DOHH2 (cell line): Measurements from ENCODE around the gene SERPINA9.
A peak's percentile ranks its signal among the peaks of the same experiment; 100 is the strongest.

Experiments used
- H3F3A ChIP-seq: fragments of 200-600 bp; sonication (generic), shearing (Covaris generic); 2 replicates; pipeline ENCODE4 v1.6.0; 2016; ENCODE audit warnings: antibody characterized with exemption, mild to moderate bottlenecking; ENCODE audit not compliant: control insufficient read depth, insufficient read depth
- H3K27ac ChIP-seq: fragments of 200-600 bp; sonication (generic); 2 replicates; pipeline ENCODE4 v1.5.1; 2014; ENCODE audit warnings: low read depth, mild to moderate bottlenecking, low read length, moderate library complexity
- H3K27me3 ChIP-seq: fragments of 200-600 bp; sonication (generic); 2 replicates; pipeline ENCODE4 v1.6.1; 2014; ENCODE audit warnings: mild to moderate bottlenecking, low read length, mixed read lengths; ENCODE audit not compliant: control insufficient read depth
- H3K36me3 ChIP-seq: fragments of 200-600 bp; sonication (generic); 2 replicates; pipeline ENCODE4 v1.6.1; 2014; ENCODE audit warnings: mild to moderate bottlenecking, low read length, moderate library complexity, mixed read lengths; ENCODE audit not compliant: control insufficient read depth
- H3K4me1 ChIP-seq: fragments of 200-600 bp; sonication (generic); 2 replicates; pipeline ENCODE4 v1.6.1; 2014; ENCODE audit warnings: mild to moderate bottlenecking, low read length, mixed read lengths; ENCODE audit not compliant: control insufficient read depth
- H3K4me2 ChIP-seq: fragments of 200-600 bp; sonication (generic); 2 replicates; pipeline ENCODE4 v1.6.0; 2014; ENCODE audit warnings: mild to moderate bottlenecking, low read length, moderate library complexity
- H3K4me3 ChIP-seq: fragments of 200-600 bp; sonication (generic); 2 replicates; pipeline ENCODE4 v1.5.1; 2014; ENCODE audit warnings: mild to moderate bottlenecking, low read length, mixed read lengths
- H3K79me2 ChIP-seq: fragments of 200-600 bp; sonication (generic); 2 replicates; pipeline ENCODE4 v1.6.1; 2014; ENCODE audit warnings: mild to moderate bottlenecking, low read length, mixed read lengths; ENCODE audit not compliant: control insufficient read depth
- H3K9me2 ChIP-seq: fragments of 200-600 bp; sonication (generic); replicated peaks from 2 replicates; pipeline ENCODE4 v1.6.1; 2014; ENCODE audit warnings: mild to moderate bottlenecking, low read length, mixed read lengths; ENCODE audit not compliant: control insufficient read depth
- H3K9me3 ChIP-seq: fragments of 200-600 bp; sonication (generic); 2 replicates; pipeline ENCODE4 v1.6.1; 2014; ENCODE audit warnings: antibody characterized with exemption, low read length, mixed read lengths; ENCODE audit not compliant: control insufficient read depth, insufficient read depth
- H4K20me1 ChIP-seq: fragments of 200-600 bp; sonication (generic); 2 replicates; pipeline ENCODE4 v1.6.0; 2014; ENCODE audit warnings: low read depth, mild to moderate bottlenecking, antibody characterized with exemption, low read length, moderate library complexity; ENCODE audit not compliant: control insufficient read depth, insufficient read depth
- EZH2phosphoT487 ChIP-seq: fragments of 200-600 bp; sonication (generic); IDR thresholded peaks from 2 replicates; pipeline ENCODE4 v1.6.1; 2017; ENCODE audit warnings: borderline replicate concordance, mild to moderate bottlenecking, antibody characterized with exemption, low read length, moderate library complexity, mixed read lengths
- TF ChIP-seq, protein P1 (sequence below): fragments of 200-600 bp; sonication (generic); IDR thresholded peaks from one replicate; pipeline ENCODE4 v1.5.1; 2014; ENCODE audit warnings: antibody characterized with exemption, mild to moderate bottlenecking, low read depth, low read length; ENCODE audit not compliant: poor library complexity, severe bottlenecking

Gene SERPINA9

DNA sequence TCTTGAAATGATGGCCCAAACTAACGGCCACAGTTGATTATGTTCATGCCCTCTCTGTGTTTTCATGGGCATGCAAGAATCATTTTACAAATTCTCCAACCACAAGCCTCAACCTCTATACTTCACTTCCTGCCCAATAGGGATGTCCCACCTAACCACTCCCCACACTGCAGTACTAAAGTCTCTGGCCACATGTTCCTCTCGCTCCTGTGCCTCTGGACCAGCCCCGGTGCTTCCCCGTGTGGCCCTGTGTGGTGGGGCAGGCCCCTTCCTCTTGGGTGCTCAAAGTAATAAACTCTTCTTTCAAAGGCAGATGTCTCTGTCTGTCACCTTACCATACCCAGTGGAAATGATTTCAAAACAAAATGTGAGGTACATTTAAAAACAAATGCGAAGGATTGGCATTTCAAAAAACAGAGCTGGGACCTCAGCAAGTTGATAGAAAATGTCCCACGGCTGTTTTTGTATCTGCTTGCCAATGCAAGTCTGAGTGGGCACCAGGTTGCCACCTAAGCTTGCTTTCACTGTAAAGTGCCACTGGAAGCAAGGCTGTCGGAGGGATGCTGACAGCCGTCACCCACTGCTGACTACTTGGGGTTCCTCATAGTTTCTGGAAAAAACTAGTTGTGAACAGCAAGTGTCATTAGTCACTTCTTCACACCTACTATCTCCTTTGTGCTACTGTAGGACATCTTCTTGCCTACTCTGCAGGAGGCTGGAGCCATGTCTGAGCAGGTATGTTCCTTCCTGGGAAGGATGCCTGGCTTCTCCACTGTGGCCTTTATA lies 15.2 kb downstream of the SERPINA9 start:
- Histone ChIP-seq H3K9me2 (no peaks in the 10 kb centered on the region), H4K20me1 (no peaks in the 10 kb centered on the region), H3K4me3 (0 out of 2 replicates have a peak overlapping the region, but pooled peaks have one; percentile 1), H3K4me1 (peaks cover 61% of the 10 kb centered on the region), H3K4me2 (peak overlapping the region; percentile 29), H3K79me2 (no peaks in the 10 kb centered on the region), H3F3A (peaks cover 7% of the 10 kb centered on the region), H3K9me3 (peaks cover 14% of the 10 kb centered on the region; the same call in 1 of the 2 replicates), H3K27ac (peak overlapping the region; percentile 2; the same call in 1 of the 2 replicates), H3K27me3 (no peaks in the 10 kb centered on the region), H3K36me3 (peaks cover 40% of the 10 kb centered on the region)
- TF ChIP-seq EZH2phosphoT487, result no peak
- TF ChIP-seq, protein P1, sequence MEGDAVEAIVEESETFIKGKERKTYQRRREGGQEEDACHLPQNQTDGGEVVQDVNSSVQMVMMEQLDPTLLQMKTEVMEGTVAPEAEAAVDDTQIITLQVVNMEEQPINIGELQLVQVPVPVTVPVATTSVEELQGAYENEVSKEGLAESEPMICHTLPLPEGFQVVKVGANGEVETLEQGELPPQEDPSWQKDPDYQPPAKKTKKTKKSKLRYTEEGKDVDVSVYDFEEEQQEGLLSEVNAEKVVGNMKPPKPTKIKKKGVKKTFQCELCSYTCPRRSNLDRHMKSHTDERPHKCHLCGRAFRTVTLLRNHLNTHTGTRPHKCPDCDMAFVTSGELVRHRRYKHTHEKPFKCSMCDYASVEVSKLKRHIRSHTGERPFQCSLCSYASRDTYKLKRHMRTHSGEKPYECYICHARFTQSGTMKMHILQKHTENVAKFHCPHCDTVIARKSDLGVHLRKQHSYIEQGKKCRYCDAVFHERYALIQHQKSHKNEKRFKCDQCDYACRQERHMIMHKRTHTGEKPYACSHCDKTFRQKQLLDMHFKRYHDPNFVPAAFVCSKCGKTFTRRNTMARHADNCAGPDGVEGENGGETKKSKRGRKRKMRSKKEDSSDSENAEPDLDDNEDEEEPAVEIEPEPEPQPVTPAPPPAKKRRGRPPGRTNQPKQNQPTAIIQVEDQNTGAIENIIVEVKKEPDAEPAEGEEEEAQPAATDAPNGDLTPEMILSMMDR, result peak; percentile 13

DNA sequence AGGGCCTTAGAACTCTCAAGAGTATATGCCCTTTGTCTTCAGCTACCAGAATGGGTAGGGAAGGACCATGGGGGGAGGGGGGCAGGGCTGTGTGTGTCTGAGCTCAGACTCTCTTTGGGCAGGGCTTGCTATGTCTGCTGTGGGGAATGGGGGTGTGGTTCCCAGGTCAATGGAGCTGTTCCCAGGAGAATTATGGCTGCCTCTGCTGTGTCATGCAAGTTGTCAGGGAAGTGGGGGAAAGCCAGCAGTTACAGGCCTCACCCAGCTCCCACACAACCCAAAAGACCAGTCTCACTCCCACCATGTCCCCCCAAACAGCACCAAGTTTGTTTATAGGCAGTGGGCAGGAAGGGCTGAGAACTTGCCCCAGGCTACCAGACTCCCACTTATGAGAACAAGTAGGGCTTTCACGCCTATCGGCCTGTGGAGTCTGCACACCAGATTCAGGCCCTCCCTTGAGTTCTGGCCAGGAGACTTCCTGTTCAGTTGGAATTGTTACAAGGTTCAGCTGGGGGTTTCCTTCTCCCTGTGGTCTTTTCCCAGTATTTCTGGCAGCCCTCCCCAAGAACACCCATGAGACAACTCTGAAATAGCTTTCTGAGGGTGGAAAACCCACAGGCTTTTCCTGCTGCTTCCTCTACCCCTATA lies 17.3 kb downstream of the SERPINA9 start:
- H3K9me3 ChIP-seq, result peaks cover 17% of the 10 kb centered on the region; the same call in 1 of the 2 replicates
- TF ChIP-seq EZH2phosphoT487, result no peak
- TF ChIP-seq, protein P1, result no peak

DNA sequence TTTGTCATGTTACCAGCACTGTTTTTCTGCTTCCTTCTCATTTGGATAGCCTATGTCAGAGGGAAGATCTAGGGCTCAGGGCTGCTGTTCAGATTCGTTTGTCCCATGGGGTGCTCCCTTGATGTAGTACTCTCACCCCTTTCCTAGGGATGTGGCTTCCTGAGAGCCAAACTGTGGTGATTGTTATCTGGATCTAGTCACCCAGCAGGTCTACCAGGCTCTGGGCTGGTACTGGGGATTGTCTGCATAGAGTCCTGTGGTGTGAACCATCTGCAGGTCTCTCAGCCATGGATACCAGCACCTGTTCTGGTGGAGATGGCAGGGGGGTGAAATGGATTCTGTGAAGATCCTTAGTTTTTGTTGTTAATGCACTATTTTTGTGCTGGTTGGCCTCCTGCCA lies 17.9 kb downstream of the SERPINA9 start:
- H3K4me3 ChIP-seq, result no peak overlapping the region
- H3F3A ChIP-seq, result peaks cover 7% of the 10 kb centered on the region
- no peaks in the 10 kb centered on the region for H3K9me2 ChIP-seq
- no peak overlapping the region for H3K27ac ChIP-seq
- H3K36me3 ChIP-seq, result peaks cover 13% of the 10 kb centered on the region
- H3K4me2 ChIP-seq, result peak overlapping the region; percentile 5; the same call in 1 of the 2 replicates
- no peaks in the 10 kb centered on the region for H3K27me3 ChIP-seq
- H4K20me1 ChIP-seq, result no peaks in the 10 kb centered on the region
- no peak for TF ChIP-seq EZH2phosphoT487
- TF ChIP-seq, protein P1, result no peak
- H3K79me2 ChIP-seq, result no peaks in the 10 kb centered on the region
- H3K4me1 ChIP-seq, result peaks cover 71% of the 10 kb centered on the region
- H3K9me3 ChIP-seq, result peaks cover 17% of the 10 kb centered on the region; the same call in 1 of the 2 replicates

More for the DNA sequence above, 17.3 kb downstream of the SERPINA9 start:
- Histone ChIP-seq H3K27me3 (no peaks in the 10 kb centered on the region), H4K20me1 (no peaks in the 10 kb centered on the region), H3K4me3 (no peak overlapping the region), H3K9me2 (no peaks in the 10 kb centered on the region), H3K27ac (no peak overlapping the region), H3K4me2 (peak overlapping the region; percentile 5; the same call in 1 of the 2 replicates), H3K79me2 (no peaks in the 10 kb centered on the region), H3F3A (peaks cover 7% of the 10 kb centered on the region), H3K4me1 (peaks cover 65% of the 10 kb centered on the region), H3K36me3 (peaks cover 19% of the 10 kb centered on the region)
